Endothelial cell of umbilical vein (primary cell): ENCODE data around the gene ZNF385B. TPM values are rescaled to one million over a fixed set of nuclear protein-coding genes. Genes with fewer than 3 reads are reported as not detected.

Experiments used
- BruUV-seq: library from RNA; stranded (reverse); fragments of 400-500 nt; replicated peaks from 2 replicates; lab custom pipeline; 2021; lab: Mats Ljungman, UMichigan
- CTCF ChIA-PET: fragments of 300-600, 350-600 bp; sonication (Branson Sonifier 250); formaldehyde crosslinking; loops from one replicate; lab custom pipeline; 2021; ENCODE audit warnings: antibody characterized with exemption, inconsistent platforms; lab: Charles Lee
- POLR2A ChIA-PET: fragments of 300-600, 350-600 bp; sonication (Branson Sonifier 250); formaldehyde crosslinking; loops from one replicate; lab custom pipeline; 2021; ENCODE audit warnings: antibody characterized with exemption, inconsistent platforms; lab: Charles Lee
- DNase-seq: peaks from one replicate; pipeline ENCODE4 v3.0.0-alpha.2; 2011; ENCODE audit warnings: low read depth, low spot score
- FAIRE-seq: peaks from 2 replicates; lab custom pipeline; 2011; peaks lifted over from hg19 to GRCh38; lab: Jason Lieb, UNC
- H2AFZ ChIP-seq: 2 replicates; pipeline ENCODE4 v1.6.0; 2012; ENCODE audit warnings: low read depth, low read length, control low read depth, inconsistent platforms
- H3K27ac ChIP-seq: 2 replicates; pipeline ENCODE4 v1.5.1; 2011; ENCODE audit warnings: low read depth, mild to moderate bottlenecking, control low read depth, low read length, moderate library complexity; ENCODE audit not compliant: insufficient read depth
- H3K27me3 ChIP-seq, 2 experiments: 2 replicates each; pipeline versions ENCODE4 v1.6.0 to v1.6.1; 2011; ENCODE audit warnings: low read length in 2 of 2, mixed read lengths in 1 of 2; ENCODE audit not compliant: control insufficient read depth in 2 of 2, insufficient read depth in 2 of 2
- H3K36me3 ChIP-seq, 2 experiments: 2 replicates in 1 of 2; 3 replicates in 1 of 2; pipeline ENCODE4 v1.5.1; 2011; ENCODE audit warnings: low read length in 2 of 2, mild to moderate bottlenecking in 1 of 2, moderate library complexity in 1 of 2; ENCODE audit not compliant: control insufficient read depth in 2 of 2, insufficient read depth in 2 of 2; ENCODE audit errors: extremely low read depth in 1 of 2
- H3K4me1 ChIP-seq: 3 replicates; pipeline ENCODE4 v1.5.1; 2011; ENCODE audit warnings: mild to moderate bottlenecking, low read length; ENCODE audit not compliant: control insufficient read depth, insufficient read depth; ENCODE audit errors: extremely low read depth
- H3K4me2 ChIP-seq: 2 replicates; pipeline ENCODE4 v1.6.1; 2011; ENCODE audit warnings: low read length, control low read depth, mixed read lengths; ENCODE audit not compliant: insufficient read depth
- H3K4me3 ChIP-seq, 3 experiments: fragments of 200-600 bp in 1 of 3; sonication (generic), shearing (Covaris generic) in 1 of 3; replicated peaks in 1 of 3; 2 replicates each; pipeline ENCODE4 v1.5.1; 2011 to 2016; ENCODE audit warnings: control low read depth in 3 of 3, low read length in 3 of 3, mild to moderate bottlenecking in 2 of 3, inconsistent platforms in 1 of 3, low read depth in 1 of 3, moderate library complexity in 1 of 3; ENCODE audit not compliant: insufficient read depth in 1 of 3
- H3K79me2 ChIP-seq: 2 replicates; pipeline ENCODE4 v1.6.0; 2012; ENCODE audit warnings: low read length, inconsistent platforms; ENCODE audit not compliant: control insufficient read depth, insufficient read depth
- H3K9ac ChIP-seq: replicated peaks from 2 replicates; pipeline ENCODE3; 2011; ENCODE audit warnings: low read length, control low read depth; ENCODE audit not compliant: insufficient read depth; ENCODE audit errors: extremely low read depth
- H3K9me1 ChIP-seq: replicated peaks from 3 replicates; pipeline ENCODE4 v1.6.0; 2011; ENCODE audit warnings: mild to moderate bottlenecking, low read length; ENCODE audit not compliant: control insufficient read depth, insufficient read depth; ENCODE audit errors: extremely low read depth
- H3K9me3 ChIP-seq: replicated peaks from 2 replicates; pipeline ENCODE4 v1.5.1; 2012; ENCODE audit warnings: low read length, inconsistent platforms; ENCODE audit not compliant: control insufficient read depth, insufficient read depth
- H4K20me1 ChIP-seq: replicated peaks from 2 replicates; pipeline ENCODE3; 2011; ENCODE audit warnings: mild to moderate bottlenecking, low read length; ENCODE audit not compliant: control insufficient read depth, insufficient read depth; ENCODE audit errors: extremely low read depth
- CTCF ChIP-seq, 2 donors: IDR thresholded peaks; 1 replicate in 1 of 2; 2 replicates in 1 of 2; pipeline ENCODE4 v1.5.1; 2011; ENCODE audit warnings: low read length in 2 of 2, mild to moderate bottlenecking in 2 of 2, moderate library complexity in 2 of 2, control low read depth in 1 of 2, inconsistent platforms in 1 of 2, low read depth in 1 of 2; ENCODE audit not compliant: insufficient read depth in 1 of 2; ENCODE audit errors: extremely low read depth in 1 of 2
- EZH2 ChIP-seq: IDR thresholded peaks from 2 replicates; pipeline ENCODE4 v1.6.1; 2012; ENCODE audit warnings: borderline replicate concordance, low read depth, mild to moderate bottlenecking, moderate library complexity, low read length, inconsistent platforms; ENCODE audit not compliant: severe bottlenecking
- FOS ChIP-seq: IDR thresholded peaks from 2 replicates; pipeline ENCODE4 v1.6.1; 2011; ENCODE audit warnings: mild to moderate bottlenecking, low read length, moderate library complexity, borderline replicate concordance; ENCODE audit not compliant: insufficient read depth
- GATA2 ChIP-seq: IDR thresholded peaks from 2 replicates; pipeline ENCODE4 v1.7.0; 2011; ENCODE audit warnings: low read depth, mild to moderate bottlenecking, moderate library complexity, mixed read lengths, low read length; ENCODE audit not compliant: insufficient read length, insufficient read depth
- JUN ChIP-seq: IDR thresholded peaks from 2 replicates; pipeline ENCODE4 v1.6.1; 2011; ENCODE audit warnings: borderline replicate concordance, low read depth; ENCODE audit not compliant: insufficient read length, insufficient read depth
- MAX ChIP-seq: IDR thresholded peaks from 2 replicates; pipeline ENCODE4 v1.6.1; 2011; ENCODE audit not compliant: insufficient read depth, insufficient read length
- MYC ChIP-seq: IDR thresholded peaks from one replicate; pipeline ENCODE4 v1.6.1; 2011; ENCODE audit warnings: mild to moderate bottlenecking, low read depth, low read length
- POLR2A ChIP-seq: IDR thresholded peaks from 2 replicates; pipeline ENCODE4 v1.6.1; 2012; ENCODE audit warnings: low read depth, mild to moderate bottlenecking, control low read depth, low read length
- POLR2AphosphoS5 ChIP-seq: IDR thresholded peaks from 2 replicates; pipeline ENCODE4 v1.6.1; 2012; ENCODE audit warnings: low read depth, mild to moderate bottlenecking, control low read depth, low read length, moderate library complexity; ENCODE audit not compliant: insufficient read depth
- dilution Hi-C: fragments of 300-500 bp; cut with MboI; formaldehyde crosslinking; loops from one replicate; pipeline ENCODE4 v1.15.0; 2019; ENCODE audit warnings: low sequenced_read_pairs; ENCODE audit not compliant: extremely low pct_ligation_motif_present
- intact Hi-C: fragments of 100-400 bp; cut with micrococcal nuclease; formaldehyde crosslinking; loops from one replicate; pipeline ENCODE4 v1.10.0; 2022
- polyA plus RNA-seq, 4 experiments: library from polyadenylated mRNA; depleted of rRNA in 3 of 4; stranded (reverse) in 3 of 4; unstranded in 1 of 4; fragments of >200 nt; gene quantifications; 2 replicates each; pipeline versions ENCODE4 v1.2.1 to v1.2.3, GENCODE V29; 2011 to 2012; ENCODE audit warnings: missing spikeins in 1 of 4
- total RNA-seq: library from RNA; stranded (reverse); gene quantifications from 2 replicates; pipeline ENCODE4 v1.2.3, GENCODE V29; 2021

ZNF385B gene
- total and polyA plus RNA-seq, 2 donors (not counting 3 experiments of a cell fraction or from before 2014, with no cell fraction given): not detected

- Histone ChIP-seq H3K4me3 (no peak overlapping the region), H3K36me3 (no peaks in the 10 kb centered on the region), H3K79me2 (no peaks in the 10 kb centered on the region), H3K4me2 (no peak overlapping the region), H3K27ac (no peak overlapping the region), H3K9me3 (no peaks in the 10 kb centered on the region), H3K9ac (no peak overlapping the region), H3K9me1 (no peaks in the 10 kb centered on the region), H4K20me1 (no peaks in the 10 kb centered on the region), H2AFZ (no peak overlapping the region), H3K27me3 (no peaks in the 10 kb centered on the region), H3K4me1 (no peaks in the 10 kb centered on the region)
- FAIRE-seq (no peak), DNase-seq (no peak)
- intact Hi-C loops (loop anchor here (5.0 kb wide), 1 partner anchor 170 kb away; no protein-coding TSS in a partner anchor), dilution Hi-C loops (no loop called here)
- TF ChIP-seq GATA2 (no peak), CTCF (IDR thresholded peaks at IDR 0.05; ENCODE audit: extremely low read depth in 1 of 2, insufficient read depth in 1 of 2, low read depth in 1 of 2, low read length in 2 of 2) (no peak), JUN (no peak), FOS (no peak), POLR2A (no peak), MYC (no peak), POLR2AphosphoS5 (no peak), EZH2 (no peak), MAX (no peak)
- ChIA-PET CTCF (interaction anchor here (0.9 to 1.2 kb wide), 2 partner anchors 10 to 181 kb away, joined by 3 to 4 read pairs; no protein-coding TSS in a partner anchor), POLR2A (no interaction called here)
- BruUV-seq: no TSS peak
Observed at GRCh38 chr2:179592167-179592936, 269.1 kb downstream of the ZNF385B start.
